ENCODE measurements around the gene COL6A1. TPM values are rescaled to one million over a fixed set of nuclear protein-coding genes. Genes with fewer than 3 reads are reported as not detected.

COL6A1 gene
- total RNA-seq, 2 experiments from 2014 or later: 8.0 to 8.5 TPM

DNA sequence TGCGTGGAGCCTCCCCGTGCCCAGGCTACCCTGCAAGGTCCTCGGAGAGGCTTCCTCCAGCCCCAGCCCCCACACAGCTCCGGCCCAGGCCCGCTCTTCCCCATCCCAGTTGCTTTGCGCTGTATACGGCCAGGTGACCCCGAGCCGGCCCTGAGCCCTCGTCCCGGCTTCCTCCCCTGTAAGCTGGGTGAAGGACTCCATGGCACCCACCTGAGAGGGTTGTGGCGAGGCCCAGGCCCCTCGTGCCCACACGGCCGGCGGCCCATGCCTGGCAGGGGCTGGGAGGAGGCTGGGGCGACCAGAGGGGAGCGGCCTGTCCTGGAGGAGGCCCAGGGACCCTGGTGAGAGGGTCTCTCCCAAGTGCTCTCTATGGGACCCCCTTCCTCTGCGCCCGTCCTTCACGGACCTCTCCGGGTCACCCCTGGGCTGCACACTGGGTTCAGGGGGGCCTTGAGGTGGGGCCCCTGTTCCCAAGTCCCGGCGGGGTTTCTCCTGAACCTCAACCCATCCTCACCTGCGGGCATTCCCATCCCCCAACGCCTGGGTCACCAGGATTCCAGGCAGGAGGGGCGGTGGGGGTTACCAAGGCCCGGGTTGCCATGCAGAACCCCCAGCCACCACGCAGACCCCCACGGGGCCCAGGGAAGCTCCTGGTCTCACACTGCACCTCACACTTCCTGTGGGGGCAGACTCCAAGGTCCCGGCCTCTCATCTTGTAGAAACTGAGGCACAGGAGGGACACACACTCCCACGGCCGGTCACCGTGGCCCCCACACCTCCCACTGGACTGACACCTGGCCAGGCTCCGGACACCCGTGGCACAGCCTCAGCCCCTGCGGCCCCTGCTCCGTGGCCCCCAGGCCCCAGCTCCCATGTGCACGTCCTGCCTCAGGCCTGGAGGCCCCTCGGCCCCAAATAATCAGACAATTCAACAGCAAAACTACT is 25.2 kb downstream of the COL6A1 start:
- H3K9me3 ChIP-seq (ENCODE audit: control insufficient read depth in 1 of 2, insufficient read depth in 1 of 2, low read length in 2 of 2): peaks cover 0 to 55% of the 10 kb centered on the region in 2 experiments
- no peaks in the 10 kb centered on the region for H3K4me1 ChIP-seq (ENCODE audit: insufficient read depth, low read length)
- H3K27me3 ChIP-seq (ENCODE audit: control insufficient read depth in 1 of 2, insufficient read depth in 2 of 2, low read length in 2 of 2): no peaks in the 10 kb centered on the region
- H3K9me3 Mint-ChIP-seq: no peaks in the 10 kb centered on the region
- TF ChIP-seq, protein P1, sequence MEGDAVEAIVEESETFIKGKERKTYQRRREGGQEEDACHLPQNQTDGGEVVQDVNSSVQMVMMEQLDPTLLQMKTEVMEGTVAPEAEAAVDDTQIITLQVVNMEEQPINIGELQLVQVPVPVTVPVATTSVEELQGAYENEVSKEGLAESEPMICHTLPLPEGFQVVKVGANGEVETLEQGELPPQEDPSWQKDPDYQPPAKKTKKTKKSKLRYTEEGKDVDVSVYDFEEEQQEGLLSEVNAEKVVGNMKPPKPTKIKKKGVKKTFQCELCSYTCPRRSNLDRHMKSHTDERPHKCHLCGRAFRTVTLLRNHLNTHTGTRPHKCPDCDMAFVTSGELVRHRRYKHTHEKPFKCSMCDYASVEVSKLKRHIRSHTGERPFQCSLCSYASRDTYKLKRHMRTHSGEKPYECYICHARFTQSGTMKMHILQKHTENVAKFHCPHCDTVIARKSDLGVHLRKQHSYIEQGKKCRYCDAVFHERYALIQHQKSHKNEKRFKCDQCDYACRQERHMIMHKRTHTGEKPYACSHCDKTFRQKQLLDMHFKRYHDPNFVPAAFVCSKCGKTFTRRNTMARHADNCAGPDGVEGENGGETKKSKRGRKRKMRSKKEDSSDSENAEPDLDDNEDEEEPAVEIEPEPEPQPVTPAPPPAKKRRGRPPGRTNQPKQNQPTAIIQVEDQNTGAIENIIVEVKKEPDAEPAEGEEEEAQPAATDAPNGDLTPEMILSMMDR (IDR thresholded peaks at IDR 0.05): no peak
- H3K36me3 ChIP-seq (ENCODE audit: insufficient read depth, low read length): no peaks in the 10 kb centered on the region
- ATAC-seq (ENCODE audit: poor library complexity): no peak
- peak in 1 of 14 experiments; percentile 16 for DNase-seq
- H3K27ac ChIP-seq (ENCODE audit: low read depth in 1 of 2, low read length in 2 of 2): no peak overlapping the region
- intact Hi-C loops (cut with DNase I, micrococcal nuclease): no loop called here
- ChIA-PET CTCF (no interaction called here), POLR2A (interaction anchor here (0.6 kb wide), 1 partner anchor 13 kb away, joined by 3 read pairs; no protein-coding TSS in a partner anchor)
- no peaks in the 10 kb centered on the region for H3K27me3 Mint-ChIP-seq
- H3K27ac Mint-ChIP-seq: no peak overlapping the region
- no peak overlapping the region for H3K4me3 ChIP-seq (ENCODE audit: low read length)
- no peaks in the 10 kb centered on the region for H3K36me3 Mint-ChIP-seq (ENCODE audit: low read depth)
- no peaks in the 10 kb centered on the region for H3K4me1 Mint-ChIP-seq (ENCODE audit: low read depth)
- no peak overlapping the region for H3K4me3 Mint-ChIP-seq

DNA sequence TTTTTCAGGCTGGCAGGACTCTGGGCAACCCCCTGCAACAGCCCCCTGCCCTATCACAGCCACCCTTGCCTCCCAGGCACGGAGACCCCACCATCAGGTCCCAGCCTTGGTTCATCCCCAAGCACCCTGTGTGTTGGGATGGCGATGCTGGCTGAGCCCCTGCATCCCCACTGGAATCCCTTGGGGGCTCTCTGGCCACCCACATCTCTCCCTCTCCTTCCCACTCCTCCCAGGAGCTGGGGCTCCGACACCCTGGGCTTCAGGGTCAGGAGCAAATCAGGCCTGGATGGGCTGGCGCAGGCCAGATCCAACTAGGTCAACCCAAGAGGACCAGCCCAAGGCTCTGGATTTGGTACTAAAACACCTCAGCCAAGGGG is 25.9 kb downstream of the COL6A1 start:
- Mint-ChIP-seq H3K4me1 (ENCODE audit: low read depth) (no peaks in the 10 kb centered on the region), H3K9me3 (no peaks in the 10 kb centered on the region), H3K27ac (no peak overlapping the region), H3K27me3 (no peaks in the 10 kb centered on the region), H3K36me3 (ENCODE audit: low read depth) (no peaks in the 10 kb centered on the region), H3K4me3 (no peak overlapping the region)
- Histone ChIP-seq H3K27ac (ENCODE audit: low read depth in 1 of 2, low read length in 2 of 2) (no peak overlapping the region), H3K27me3 (ENCODE audit: control insufficient read depth in 1 of 2, insufficient read depth in 2 of 2, low read length in 2 of 2) (no peaks in the 10 kb centered on the region), H3K4me3 (ENCODE audit: low read length) (no peak overlapping the region), H3K9me3 (ENCODE audit: control insufficient read depth in 1 of 2, insufficient read depth in 1 of 2, low read length in 2 of 2) (peaks cover 0 to 50% of the 10 kb centered on the region in 2 experiments), H3K4me1 (ENCODE audit: insufficient read depth, low read length) (no peaks in the 10 kb centered on the region), H3K36me3 (ENCODE audit: insufficient read depth, low read length) (no peaks in the 10 kb centered on the region)
- TF ChIP-seq, protein P1 (IDR thresholded peaks at IDR 0.05): no peak
- DNase-seq (no peak), ATAC-seq (ENCODE audit: poor library complexity) (no peak)
- ChIA-PET POLR2A (no interaction called here), CTCF (no interaction called here)
- intact Hi-C loops (cut with DNase I, micrococcal nuclease): no loop called here

DNA sequence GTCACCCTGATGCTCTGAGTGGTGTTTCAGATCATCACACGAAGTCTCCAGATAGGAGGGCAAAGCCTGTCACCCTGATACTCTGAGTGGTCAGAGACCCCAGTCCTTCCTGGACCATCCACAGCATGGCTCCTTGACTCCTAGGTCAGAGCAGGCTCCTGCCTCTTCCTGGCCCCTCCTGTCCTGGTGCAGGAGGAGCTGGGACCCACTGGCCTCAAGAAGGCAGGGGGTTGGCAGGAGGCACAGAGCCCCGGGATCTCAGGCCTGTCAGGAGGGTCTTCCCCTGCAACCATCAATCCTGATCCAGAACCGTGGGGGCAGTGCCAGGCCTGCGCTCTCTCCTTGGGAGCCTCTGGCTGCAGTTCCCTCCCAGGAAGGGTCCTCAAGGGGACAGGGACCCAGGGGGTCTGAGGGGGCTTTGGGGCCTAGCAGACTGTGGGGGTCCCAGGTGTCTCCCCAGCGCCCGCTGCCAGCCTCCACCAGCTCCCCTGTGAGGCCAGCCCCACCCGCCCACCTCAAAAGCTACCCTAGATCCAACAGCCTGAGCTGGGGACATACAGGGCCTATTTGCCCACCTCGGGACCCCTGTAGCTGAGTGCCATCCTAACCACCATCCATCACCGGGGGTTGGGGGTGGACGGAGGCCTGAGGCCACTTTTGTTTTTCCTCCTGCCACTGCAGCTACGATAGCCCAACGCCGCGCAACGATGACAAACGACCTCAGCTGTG is 27.5 kb downstream of the COL6A1 start:
- Histone ChIP-seq H3K27ac (ENCODE audit: low read depth in 1 of 2, low read length in 2 of 2) (no peak overlapping the region), H3K4me1 (ENCODE audit: insufficient read depth, low read length) (no peaks in the 10 kb centered on the region), H3K36me3 (ENCODE audit: insufficient read depth, low read length) (no peaks in the 10 kb centered on the region), H3K9me3 (ENCODE audit: control insufficient read depth in 1 of 2, insufficient read depth in 1 of 2, low read length in 2 of 2) (peaks cover 0 to 34% of the 10 kb centered on the region in 2 experiments), H3K4me3 (ENCODE audit: low read length) (no peak overlapping the region), H3K27me3 (ENCODE audit: control insufficient read depth in 1 of 2, insufficient read depth in 2 of 2, low read length in 2 of 2) (no peaks in the 10 kb centered on the region)
- Mint-ChIP-seq H3K4me3 (no peak overlapping the region), H3K27ac (no peak overlapping the region), H3K9me3 (no peaks in the 10 kb centered on the region), H3K36me3 (ENCODE audit: low read depth) (no peaks in the 10 kb centered on the region), H3K4me1 (ENCODE audit: low read depth) (no peaks in the 10 kb centered on the region), H3K27me3 (no peaks in the 10 kb centered on the region)
- peak in 1 of 14 experiments; percentile 4 for DNase-seq
- ATAC-seq (ENCODE audit: poor library complexity): no peak
- ChIA-PET CTCF (no interaction called here), POLR2A (no interaction called here)
- TF ChIP-seq, protein P1 (IDR thresholded peaks at IDR 0.05): no peak
- intact Hi-C loops (cut with DNase I, micrococcal nuclease): no loop called here

All from CD4-positive, alpha-beta T cell (primary cell).